ENCODE measurements around the gene OR10A7. TPM values are rescaled to one million over a fixed set of nuclear protein-coding genes. Genes with fewer than 3 reads are reported as not detected.
"Not testable (repeated sequence)": the region's sequence is repeated elsewhere in the genome, so short reads cannot be mapped to it uniquely, and the experiment has no call there.

The OR10A7 gene
- not detected for total RNA-seq

DNA sequence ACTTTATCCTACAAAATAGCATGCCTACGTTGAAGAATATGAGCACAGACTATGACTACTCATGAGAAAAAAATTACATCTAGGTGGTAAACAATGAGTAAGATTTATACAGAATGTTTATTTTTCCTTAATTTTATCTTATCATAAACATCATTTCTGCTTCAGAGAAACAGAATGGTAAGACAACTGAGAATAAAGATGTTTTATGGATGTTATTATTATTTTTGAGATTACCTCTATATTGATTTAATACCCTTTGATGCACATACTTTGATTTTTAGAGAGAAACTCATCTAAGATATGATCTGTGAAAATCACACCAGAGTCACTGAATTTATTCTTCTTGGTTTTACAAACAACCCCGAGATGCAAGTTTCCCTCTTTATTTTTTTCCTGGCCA, at the start of gene OR10A7:
Gene OR10A7, plus strand, starts transcription at position 301 of the 400 bp plus-strand sequence. Its CDS starts 0 bp downstream, at position 301.
- Mint-ChIP-seq H3K36me3 (ENCODE audit: low read depth) (no peaks in the 10 kb centered on the region), H3K27ac (no peak within 1 kb of the TSS), H3K9me3 (ENCODE audit: insufficient read depth) (no peaks in the 10 kb centered on the region), H3K4me3 (no peak within 1 kb of the TSS), H3K4me1 (ENCODE audit: low read depth) (no peaks in the 10 kb centered on the region), H3K27me3 (ENCODE audit: low read depth) (peaks cover 4% of the 10 kb centered on the region)
- no peak for DNase-seq
- no peak for ATAC-seq
- ChIA-PET POLR2A (no interaction called here), CTCF (no interaction called here)

DNA sequence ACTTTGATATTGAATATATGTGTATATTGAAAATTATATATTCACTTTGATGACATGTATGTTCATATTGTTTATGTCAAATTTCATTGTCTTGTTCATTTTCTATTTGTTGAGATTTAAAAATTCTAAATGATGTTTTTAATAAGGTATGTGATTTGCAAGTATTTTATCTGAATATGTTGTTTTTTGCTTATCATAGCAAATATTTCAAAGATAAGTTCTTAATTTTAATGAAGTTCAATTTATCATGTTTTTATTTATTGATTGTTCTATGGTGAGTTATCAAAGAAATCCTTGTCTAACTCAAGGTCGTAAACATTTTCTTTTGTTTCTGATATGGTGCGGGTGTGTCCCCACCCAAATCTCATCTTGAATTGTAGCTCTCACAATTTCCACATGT, 49.4 kb upstream of the OR10A7 start:
- ATAC-seq: no peak
- ChIA-PET CTCF (no interaction called here), POLR2A (no interaction called here)
- Mint-ChIP-seq H3K4me3 (no peak overlapping the region), H3K36me3 (ENCODE audit: low read depth) (no peaks in the 10 kb centered on the region), H3K27me3 (ENCODE audit: low read depth) (peaks cover 6% of the 10 kb centered on the region), H3K4me1 (ENCODE audit: low read depth) (no peaks in the 10 kb centered on the region), H3K9me3 (ENCODE audit: insufficient read depth) (no peaks in the 10 kb centered on the region), H3K27ac (no peak overlapping the region)
- DNase-seq: no peak

GRCh38 chr12:55171846-55172245, 49.0 kb upstream of the OR10A7 start:
- H3K27ac Mint-ChIP-seq; H3K36me3 Mint-ChIP-seq (ENCODE audit: low read depth); CTCF ChIA-PET; ATAC-seq; H3K4me1 Mint-ChIP-seq (ENCODE audit: low read depth); H3K27me3 Mint-ChIP-seq (ENCODE audit: low read depth); H3K9me3 Mint-ChIP-seq (ENCODE audit: insufficient read depth); POLR2A ChIA-PET; H3K4me3 Mint-ChIP-seq; DNase-seq: not testable (repeated sequence)

- ATAC-seq (no peak), DNase-seq (no peak)
- ChIA-PET POLR2A (no interaction called here), CTCF (no interaction called here)
- H3K9me3 Mint-ChIP-seq (ENCODE audit: insufficient read depth): no peaks in the 10 kb centered on the region
- no peak overlapping the region for H3K4me3 Mint-ChIP-seq
- H3K4me1 Mint-ChIP-seq (ENCODE audit: low read depth): no peaks in the 10 kb centered on the region
- H3K27me3 Mint-ChIP-seq (ENCODE audit: low read depth): peaks cover 9% of the 10 kb centered on the region
- no peak overlapping the region for H3K27ac Mint-ChIP-seq
- no peaks in the 10 kb centered on the region for H3K36me3 Mint-ChIP-seq (ENCODE audit: low read depth)
These were observed 48.1 kb upstream of the OR10A7 start for GRCh38 chr12:55172686-55173085.

GRCh38 chr12:55173456-55173855, 47.4 kb upstream of the OR10A7 start:
- Mint-ChIP-seq H3K27me3 (ENCODE audit: low read depth) (peaks cover 16% of the 10 kb centered on the region), H3K9me3 (ENCODE audit: insufficient read depth) (no peaks in the 10 kb centered on the region), H3K27ac (no peak overlapping the region), H3K4me3 (no peak overlapping the region), H3K4me1 (ENCODE audit: low read depth) (no peaks in the 10 kb centered on the region), H3K36me3 (ENCODE audit: low read depth) (no peaks in the 10 kb centered on the region)
- ChIA-PET CTCF (no interaction called here), POLR2A (no interaction called here)
- no peak for ATAC-seq
- no peak for DNase-seq

DNA sequence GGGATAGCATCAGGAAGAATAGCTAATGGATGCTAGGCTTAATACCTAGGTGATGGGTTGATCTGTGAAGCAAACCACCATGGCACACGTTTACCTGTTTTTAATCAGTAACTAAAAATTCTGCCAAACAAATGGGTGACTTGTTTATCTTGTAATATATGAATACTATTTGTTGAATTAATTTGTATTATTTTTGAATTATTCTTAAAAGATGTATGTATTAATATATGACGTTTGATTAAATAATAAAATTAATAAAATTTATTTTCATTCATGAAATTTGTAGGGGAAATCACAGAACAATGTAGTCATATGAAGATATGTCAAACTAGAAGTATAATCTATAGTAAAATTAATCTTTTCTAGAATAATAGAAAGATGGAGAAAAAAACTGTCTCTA, 32.3 kb upstream of the OR10A7 start:
- H3K4me1 Mint-ChIP-seq (ENCODE audit: low read depth): no peaks in the 10 kb centered on the region
- POLR2A ChIA-PET: no interaction called here
- H3K27me3 Mint-ChIP-seq (ENCODE audit: low read depth): peaks cover 15% of the 10 kb centered on the region
- no peak for ATAC-seq
- H3K36me3 Mint-ChIP-seq (ENCODE audit: low read depth): no peaks in the 10 kb centered on the region
- H3K9me3 Mint-ChIP-seq (ENCODE audit: insufficient read depth): no peaks in the 10 kb centered on the region
- DNase-seq: no peak
- CTCF ChIA-PET: interaction anchor here (1.0 to 2.6 kb wide), 5 partner anchors 14 to 468 kb away, joined by 3 to 12 read pairs (median 3); no protein-coding TSS in a partner anchor
- no peak overlapping the region for H3K4me3 Mint-ChIP-seq
- H3K27ac Mint-ChIP-seq: no peak overlapping the region

- DNase-seq (peak; percentile 72), ATAC-seq (peak; percentile 69)
- no peak overlapping the region for H3K27ac Mint-ChIP-seq
- no peaks in the 10 kb centered on the region for H3K36me3 Mint-ChIP-seq (ENCODE audit: low read depth)
- H3K27me3 Mint-ChIP-seq (ENCODE audit: low read depth): peaks cover 19% of the 10 kb centered on the region
- no peak overlapping the region for H3K4me3 Mint-ChIP-seq
- H3K9me3 Mint-ChIP-seq (ENCODE audit: insufficient read depth): no peaks in the 10 kb centered on the region
- H3K4me1 Mint-ChIP-seq (ENCODE audit: low read depth): no peaks in the 10 kb centered on the region
- CTCF ChIA-PET: interaction anchor here (0.6 to 2.6 kb wide), 7 partner anchors 14 to 467 kb away, joined by 3 to 12 read pairs (median 3); no protein-coding TSS in a partner anchor
- POLR2A ChIA-PET: no interaction called here
These were observed 31.8 kb upstream of the OR10A7 start for GRCh38 chr12:55188974-55189556.

DNA sequence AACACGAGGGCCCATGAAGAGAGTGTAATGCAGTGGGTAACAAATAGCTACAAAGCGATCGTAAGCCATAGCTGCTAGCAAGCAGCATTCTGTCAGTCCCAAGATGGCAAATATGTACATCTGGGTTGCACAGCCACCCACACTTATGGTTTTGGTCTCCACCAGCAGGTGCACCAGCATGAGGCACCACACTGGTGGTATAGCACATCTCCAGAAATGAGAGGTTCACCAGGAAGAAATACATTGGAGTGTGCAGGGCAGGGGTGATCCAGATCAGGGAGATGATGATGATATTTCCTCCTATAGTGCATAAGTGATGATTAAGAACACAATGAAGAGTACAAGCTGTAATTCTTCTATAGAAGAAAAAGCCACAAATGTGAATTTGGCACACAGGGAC, 26.4 kb upstream of the OR10A7 start:
- no peak overlapping the region for H3K27ac Mint-ChIP-seq
- DNase-seq: no peak
- ChIA-PET POLR2A (interaction anchor here (0.6 kb wide), 1 partner anchor 74 kb away, joined by 3 read pairs; no protein-coding TSS in a partner anchor), CTCF (interaction anchor here (1.1 to 1.8 kb wide), 2 partner anchors 8 to 425 kb away, joined by 3 to 6 read pairs; no protein-coding TSS in a partner anchor)
- H3K4me3 Mint-ChIP-seq: no peak overlapping the region
- H3K36me3 Mint-ChIP-seq (ENCODE audit: low read depth): no peaks in the 10 kb centered on the region
- no peaks in the 10 kb centered on the region for H3K9me3 Mint-ChIP-seq (ENCODE audit: insufficient read depth)
- no peak for ATAC-seq
- H3K4me1 Mint-ChIP-seq (ENCODE audit: low read depth): no peaks in the 10 kb centered on the region
- H3K27me3 Mint-ChIP-seq (ENCODE audit: low read depth): peaks cover 30% of the 10 kb centered on the region

GRCh38 chr12:55226523-55226922, 5.7 kb downstream of the OR10A7 start:
- ChIA-PET POLR2A (no interaction called here), CTCF (no interaction called here)
- H3K4me1 Mint-ChIP-seq (ENCODE audit: low read depth): no peaks in the 10 kb centered on the region
- ATAC-seq: no peak
- H3K27ac Mint-ChIP-seq: no peak overlapping the region
- DNase-seq: no peak
- no peaks in the 10 kb centered on the region for H3K36me3 Mint-ChIP-seq (ENCODE audit: low read depth)
- no peaks in the 10 kb centered on the region for H3K9me3 Mint-ChIP-seq (ENCODE audit: insufficient read depth)
- H3K4me3 Mint-ChIP-seq: no peak overlapping the region
- H3K27me3 Mint-ChIP-seq (ENCODE audit: low read depth): peaks cover 16% of the 10 kb centered on the region

DNA sequence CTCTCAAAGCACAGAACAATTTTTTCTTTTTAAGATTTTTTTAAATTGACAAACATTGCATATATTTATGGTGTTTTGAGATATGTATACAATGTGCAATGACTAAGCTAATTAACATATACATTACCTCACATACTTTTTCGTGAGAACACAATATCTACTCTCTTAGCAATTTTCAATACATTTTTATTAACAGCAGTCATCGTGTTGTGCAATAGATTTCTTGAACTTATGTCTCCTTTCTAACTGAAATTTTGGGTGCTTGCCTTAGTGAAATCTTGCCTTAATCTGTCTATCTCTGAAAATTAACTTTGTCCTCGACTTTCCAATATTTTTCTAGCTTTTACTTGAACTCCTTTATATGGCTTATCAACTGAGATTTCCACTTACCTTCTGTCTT, 6.8 kb downstream of the OR10A7 start:
- H3K27me3 Mint-ChIP-seq (ENCODE audit: low read depth): peaks cover 24% of the 10 kb centered on the region
- no peak overlapping the region for H3K27ac Mint-ChIP-seq
- no peaks in the 10 kb centered on the region for H3K36me3 Mint-ChIP-seq (ENCODE audit: low read depth)
- DNase-seq (no peak), ATAC-seq (no peak)
- no peaks in the 10 kb centered on the region for H3K9me3 Mint-ChIP-seq (ENCODE audit: insufficient read depth)
- H3K4me3 Mint-ChIP-seq: no peak overlapping the region
- CTCF ChIA-PET: no interaction called here
- POLR2A ChIA-PET: no interaction called here
- H3K4me1 Mint-ChIP-seq (ENCODE audit: low read depth): no peaks in the 10 kb centered on the region

GRCh38 chr12:55244309-55244708, 23.5 kb downstream of the OR10A7 start, which contains the start of gene OR6C74:
Gene OR6C74, plus strand, starts transcription at chr12:55244609. Its CDS starts 2,679 bp downstream, at chr12:55247288.
- no peak within 1 kb of the TSS for H3K27ac Mint-ChIP-seq
- DNase-seq: no peak
- CTCF ChIA-PET: no interaction called here

DNA sequence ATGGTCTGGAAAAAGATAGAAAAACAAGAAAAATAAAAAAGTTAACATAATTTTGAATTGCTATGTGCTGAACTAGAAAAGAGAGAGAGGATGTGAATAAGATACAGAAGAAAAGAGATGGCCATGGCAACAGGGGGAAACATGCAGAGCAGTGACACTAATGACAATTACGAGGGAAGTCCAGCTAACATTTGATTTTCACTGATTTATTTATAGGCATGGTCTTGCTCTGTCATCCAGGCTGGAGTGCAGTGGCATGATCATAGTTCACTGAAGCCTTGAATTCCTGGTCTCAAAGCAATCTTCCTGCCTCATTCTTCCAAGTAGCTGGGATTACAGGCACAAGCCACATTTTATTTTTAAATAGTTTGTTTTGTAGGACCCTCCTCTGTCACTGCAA, 25.3 kb downstream of the OR10A7 start:
- CTCF ChIA-PET: no interaction called here
- Mint-ChIP-seq H3K36me3 (ENCODE audit: low read depth) (no peaks in the 10 kb centered on the region), H3K4me1 (ENCODE audit: low read depth) (no peaks in the 10 kb centered on the region), H3K27me3 (ENCODE audit: low read depth) (peaks cover 11% of the 10 kb centered on the region), H3K4me3 (no peak overlapping the region), H3K27ac (no peak overlapping the region), H3K9me3 (ENCODE audit: insufficient read depth) (no peaks in the 10 kb centered on the region)
- POLR2A ChIA-PET: no interaction called here
- ATAC-seq: no peak
- DNase-seq: no peak

More at GRCh38 chr12:55244309-55244708, 23.5 kb downstream of the OR10A7 start, which contains the start of gene OR6C74:
- H3K4me1 Mint-ChIP-seq (ENCODE audit: low read depth): no peaks in the 10 kb centered on the region
- POLR2A ChIA-PET: no interaction called here
- peaks cover 9% of the 10 kb centered on the region for H3K27me3 Mint-ChIP-seq (ENCODE audit: low read depth)
- no peak within 1 kb of the TSS for H3K4me3 Mint-ChIP-seq
- no peaks in the 10 kb centered on the region for H3K9me3 Mint-ChIP-seq (ENCODE audit: insufficient read depth)
- no peaks in the 10 kb centered on the region for H3K36me3 Mint-ChIP-seq (ENCODE audit: low read depth)
- ATAC-seq: no peak

- CTCF ChIA-PET: no interaction called here
- POLR2A ChIA-PET: no interaction called here
These were observed 30.1 kb downstream of the OR10A7 start for GRCh38 chr12:55250944-55251343.

More at GRCh38 chr12:55250944-55251343, 30.1 kb downstream of the OR10A7 start:
- no peaks in the 10 kb centered on the region for H3K4me1 Mint-ChIP-seq (ENCODE audit: low read depth)
- no peak overlapping the region for H3K4me3 Mint-ChIP-seq
- ATAC-seq: no peak
- H3K27me3 Mint-ChIP-seq (ENCODE audit: low read depth): peaks cover 10% of the 10 kb centered on the region
- no peaks in the 10 kb centered on the region for H3K9me3 Mint-ChIP-seq (ENCODE audit: insufficient read depth)
- H3K27ac Mint-ChIP-seq: no peak overlapping the region
- no peaks in the 10 kb centered on the region for H3K36me3 Mint-ChIP-seq (ENCODE audit: low read depth)
- no peak for DNase-seq
